ENCODE data around the gene SPATA17.

DNA sequence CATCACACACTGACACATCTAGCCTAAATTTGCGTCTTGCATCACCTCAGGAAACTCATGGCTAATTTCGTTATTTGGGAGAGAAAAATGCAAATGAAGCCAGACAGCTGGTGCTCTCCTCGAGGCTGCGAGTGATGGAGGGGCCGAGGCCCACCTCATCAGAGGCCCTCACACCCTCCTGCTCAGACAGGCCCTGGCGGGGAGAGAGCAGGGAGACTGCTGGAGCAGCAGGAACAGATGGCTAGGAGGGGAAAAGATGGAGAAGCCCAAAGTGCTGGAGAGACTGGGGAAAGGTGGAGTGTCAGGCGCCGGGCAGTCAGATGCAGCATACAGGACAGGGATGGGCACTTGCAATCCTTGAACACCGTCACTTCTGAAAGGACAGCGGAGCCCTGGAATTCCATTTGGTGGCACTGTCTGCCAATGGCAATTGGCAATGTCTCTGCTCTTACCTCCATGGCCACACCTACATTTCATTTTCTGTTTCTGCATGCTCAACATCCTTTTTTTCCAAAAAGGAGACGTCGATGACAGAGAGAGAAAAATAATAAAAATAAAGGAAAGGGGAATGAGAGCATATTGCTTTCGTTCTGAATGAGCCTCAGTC, 286.2 kb downstream of the SPATA17 start:
- TF ChIP-seq ZNF274 (IDR thresholded peaks at IDR 0.05; ENCODE audit: low read depth, low read length) (no peak), SUZ12 (IDR thresholded peaks at IDR 0.05; ENCODE audit: extremely low read depth, insufficient read depth, insufficient read length) (no peak)

All from NT2/D1 (cell line).